GM18526 (cell line): ENCODE measurements around the gene GAB4.

ENCODE experiments used
- POLR2A ChIP-seq: IDR thresholded peaks from 3 replicates; pipeline ENCODE4 v1.6.1; 2011; ENCODE audit not compliant: insufficient read length; ENCODE audit errors: extremely low read depth

GAB4 gene

GRCh38 chr22:17007852-17008731, at the start of gene GAB4:
TSS of gene GAB4 (minus strand) at chr22:17008222. CDS start at chr22:17008114, 108 bp downstream.
- no peak for TF ChIP-seq POLR2A

- TF ChIP-seq POLR2A: no peak
Measured at GRCh38 chr22:17056807-17057206, 48.8 kb upstream of the GAB4 start.

- no peak for TF ChIP-seq POLR2A
Measured at GRCh38 chr22:17056058-17056457, 48.0 kb upstream of the GAB4 start.

- TF ChIP-seq POLR2A: no peak
Measured at GRCh38 chr22:17047656-17048055, 39.6 kb upstream of the GAB4 start.

GRCh38 chr22:17046566-17047348, 38.7 kb upstream of the GAB4 start:
- TF ChIP-seq POLR2A: no peak

GRCh38 chr22:17043521-17043920, 35.5 kb upstream of the GAB4 start:
- no peak for TF ChIP-seq POLR2A

- no peak for TF ChIP-seq POLR2A
Measured at GRCh38 chr22:17035246-17035645, 27.2 kb upstream of the GAB4 start.

- no peak for TF ChIP-seq POLR2A
Measured at GRCh38 chr22:17013396-17014100, 5.5 kb upstream of the GAB4 start.

- TF ChIP-seq POLR2A: no peak
Measured at GRCh38 chr22:17012267-17012666, 4.2 kb upstream of the GAB4 start.

GRCh38 chr22:17009640-17010291, 1.7 kb upstream of the GAB4 start:
- no peak for TF ChIP-seq POLR2A

GRCh38 chr22:17007257-17007656, 765 bp downstream of the GAB4 start:
- TF ChIP-seq POLR2A: no peak

GRCh38 chr22:16989915-16990314, 18.1 kb downstream of the GAB4 start:
- TF ChIP-seq POLR2A: no peak

GRCh38 chr22:16988257-16988656, 19.8 kb downstream of the GAB4 start:
- TF ChIP-seq POLR2A: no peak

- no peak for TF ChIP-seq POLR2A
Measured at GRCh38 chr22:16987822-16988221, 20.2 kb downstream of the GAB4 start.
